ENCODE data around the gene TRAK1. TPM values are rescaled to one million over a fixed set of nuclear protein-coding genes. Genes with fewer than 3 reads are reported as not detected.
A peak's percentile ranks its signal among the peaks of the same experiment; 100 is the strongest.

Gene TRAK1
- total RNA-seq, 2 experiments from 2014 or later, result 62.5 to 88.3 TPM

DNA sequence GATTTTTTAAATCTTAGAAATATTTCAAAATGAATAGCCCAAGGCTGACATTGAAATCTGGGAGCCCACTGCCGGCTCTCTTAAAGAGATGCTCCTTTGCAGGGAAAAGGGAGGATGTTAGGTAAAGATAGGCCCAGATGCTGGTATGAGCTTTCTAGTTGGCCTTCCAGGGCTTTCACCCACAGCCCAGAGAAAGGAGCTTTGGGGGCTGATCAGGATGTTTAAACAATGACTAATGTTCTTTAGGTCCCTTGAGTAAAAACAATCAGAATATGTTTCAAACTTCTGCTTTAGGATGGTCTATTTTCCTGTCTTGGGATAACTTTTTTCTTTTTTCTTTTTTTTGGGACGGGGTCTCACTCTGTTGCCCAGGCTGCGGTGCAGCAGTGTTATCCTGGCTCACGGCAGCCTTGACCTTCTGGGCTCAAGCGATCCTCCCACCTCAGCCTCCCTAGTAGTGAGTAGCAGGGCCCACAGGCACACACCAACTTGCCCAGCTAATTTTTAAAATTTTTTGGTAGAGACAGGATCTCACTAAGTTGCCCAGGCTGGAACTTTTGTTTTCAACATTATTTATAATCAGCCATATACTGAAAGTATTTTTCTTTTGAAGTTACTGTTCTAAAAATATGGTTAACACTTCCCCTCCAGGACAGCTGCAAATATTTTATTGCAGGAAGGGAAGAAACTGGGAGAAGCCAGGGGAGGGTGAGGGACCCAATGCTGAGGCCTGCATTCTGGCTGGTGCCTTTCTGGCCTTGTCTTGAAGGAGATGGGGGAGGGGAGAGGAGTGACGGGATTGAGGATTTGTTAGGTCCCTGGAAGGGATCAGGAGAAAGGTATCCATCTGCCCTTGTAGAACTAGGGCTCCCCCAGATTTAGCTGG, 70.1 kb downstream of the TRAK1 start:
- Histone ChIP-seq H3K27ac (ENCODE audit: low read depth, low read length, poor library complexity, severe bottlenecking) (peak overlapping the region; percentile 66), H2AFZ (ENCODE audit: low read length) (no peak overlapping the region), H3K4me2 (ENCODE audit: low read length) (peak overlapping the region; percentile 89), H3K4me3 (ENCODE audit: low read depth, low read length, poor library complexity, severe bottlenecking) (peak overlapping the region; percentile 67), H4K20me1 (ENCODE audit: insufficient read depth, low read length) (0 out of 2 replicates have a peak, but pooled peaks cover 5% of the 10 kb centered on the region), H3K4me1 (ENCODE audit: insufficient read depth, low read length, poor library complexity, severe bottlenecking) (peaks cover 71% of the 10 kb centered on the region), H3K9me3 (ENCODE audit: low read length) (no peaks in the 10 kb centered on the region), H3K9me2 (ENCODE audit: insufficient read depth, low read length) (no peaks in the 10 kb centered on the region), H3K79me2 (ENCODE audit: insufficient read depth, low read depth, low read length) (peaks cover 69% of the 10 kb centered on the region), H3K36me3 (ENCODE audit: insufficient read depth, low read length) (peaks cover 4% of the 10 kb centered on the region; the same call in 1 of the 2 replicates)
- no TSS peak for BruUV-seq (replicated peaks)
- no peak for TF ChIP-seq EZH2phosphoT487 (IDR thresholded peaks at IDR 0.05; ENCODE audit: borderline replicate concordance, low read depth, low read length)
- TF ChIP-seq, protein P1, sequence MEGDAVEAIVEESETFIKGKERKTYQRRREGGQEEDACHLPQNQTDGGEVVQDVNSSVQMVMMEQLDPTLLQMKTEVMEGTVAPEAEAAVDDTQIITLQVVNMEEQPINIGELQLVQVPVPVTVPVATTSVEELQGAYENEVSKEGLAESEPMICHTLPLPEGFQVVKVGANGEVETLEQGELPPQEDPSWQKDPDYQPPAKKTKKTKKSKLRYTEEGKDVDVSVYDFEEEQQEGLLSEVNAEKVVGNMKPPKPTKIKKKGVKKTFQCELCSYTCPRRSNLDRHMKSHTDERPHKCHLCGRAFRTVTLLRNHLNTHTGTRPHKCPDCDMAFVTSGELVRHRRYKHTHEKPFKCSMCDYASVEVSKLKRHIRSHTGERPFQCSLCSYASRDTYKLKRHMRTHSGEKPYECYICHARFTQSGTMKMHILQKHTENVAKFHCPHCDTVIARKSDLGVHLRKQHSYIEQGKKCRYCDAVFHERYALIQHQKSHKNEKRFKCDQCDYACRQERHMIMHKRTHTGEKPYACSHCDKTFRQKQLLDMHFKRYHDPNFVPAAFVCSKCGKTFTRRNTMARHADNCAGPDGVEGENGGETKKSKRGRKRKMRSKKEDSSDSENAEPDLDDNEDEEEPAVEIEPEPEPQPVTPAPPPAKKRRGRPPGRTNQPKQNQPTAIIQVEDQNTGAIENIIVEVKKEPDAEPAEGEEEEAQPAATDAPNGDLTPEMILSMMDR (conservative IDR thresholded peaks at IDR 0.05; ENCODE audit: low read length), result no peak
- POLR2A ChIA-PET, result interaction anchor here (0.7 to 4.6 kb wide), 6 partner anchors 9 to 31 kb away, joined by 3 to 38 read pairs (median 3); no protein-coding TSS in a partner anchor
- no peak for DNase-seq (ENCODE audit: low spot score)
- CTCF ChIA-PET (ENCODE audit: unreplicated experiment), result interaction anchor here (0.6 kb wide), 1 partner anchor 26 kb away, joined by 3 read pairs; no protein-coding TSS in a partner anchor
- intact Hi-C loops (cut with micrococcal nuclease; ENCODE audit: unreplicated experiment), result no loop called here

DNA sequence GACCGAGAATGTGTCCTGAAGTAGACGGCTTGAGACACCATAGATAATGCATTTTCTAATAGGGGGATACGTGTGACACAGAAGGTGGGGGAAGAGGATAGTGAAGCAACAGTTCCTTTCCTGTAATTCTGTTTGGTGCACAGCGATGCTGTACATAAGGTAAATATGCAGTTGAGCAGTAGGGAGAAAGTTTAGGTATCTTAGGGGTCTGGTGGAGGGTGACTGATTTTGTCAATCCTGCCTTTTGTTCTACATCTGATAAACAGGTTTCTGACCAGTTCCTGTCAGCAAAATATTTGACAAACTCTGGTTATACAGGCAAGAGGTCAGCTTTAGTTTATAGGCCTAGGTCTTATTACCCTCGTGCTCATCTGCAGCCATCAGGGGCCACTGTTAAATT, 71.3 kb downstream of the TRAK1 start:
- POLR2A ChIA-PET, result interaction anchor here (4.6 kb wide), 1 partner anchor 8 kb away, joined by 38 read pairs; no protein-coding TSS in a partner anchor
- TF ChIP-seq EZH2phosphoT487 (IDR thresholded peaks at IDR 0.05; ENCODE audit: borderline replicate concordance, low read depth, low read length), result no peak
- TF ChIP-seq, protein P1 (conservative IDR thresholded peaks at IDR 0.05; ENCODE audit: low read length), result no peak
- H4K20me1 ChIP-seq (ENCODE audit: insufficient read depth, low read length), result 0 out of 2 replicates have a peak, but pooled peaks cover 5% of the 10 kb centered on the region
- intact Hi-C loops (cut with micrococcal nuclease; ENCODE audit: unreplicated experiment), result no loop called here
- H3K27ac ChIP-seq (ENCODE audit: low read depth, low read length, poor library complexity, severe bottlenecking), result peak overlapping the region; percentile 23
- H3K9me3 ChIP-seq (ENCODE audit: low read length), result no peaks in the 10 kb centered on the region
- CTCF ChIA-PET (ENCODE audit: unreplicated experiment), result no interaction called here
- no peak for DNase-seq (ENCODE audit: low spot score)
- H3K36me3 ChIP-seq (ENCODE audit: insufficient read depth, low read length), result peaks cover 4% of the 10 kb centered on the region; the same call in 1 of the 2 replicates
- H3K9me2 ChIP-seq (ENCODE audit: insufficient read depth, low read length), result no peaks in the 10 kb centered on the region
- peaks cover 73% of the 10 kb centered on the region for H3K79me2 ChIP-seq (ENCODE audit: insufficient read depth, low read depth, low read length)
- peaks cover 76% of the 10 kb centered on the region for H3K4me1 ChIP-seq (ENCODE audit: insufficient read depth, low read length, poor library complexity, severe bottlenecking)
- peak overlapping the region; percentile 5 for H3K4me3 ChIP-seq (ENCODE audit: low read depth, low read length, poor library complexity, severe bottlenecking)
- peak overlapping the region; percentile 44 for H3K4me2 ChIP-seq (ENCODE audit: low read length)
- no TSS peak for BruUV-seq (replicated peaks)
- no peak overlapping the region for H2AFZ ChIP-seq (ENCODE audit: low read length)

All from OCI-LY7 (cell line).